Measurements from ENCODE around the gene ANKLE1.

DNA sequence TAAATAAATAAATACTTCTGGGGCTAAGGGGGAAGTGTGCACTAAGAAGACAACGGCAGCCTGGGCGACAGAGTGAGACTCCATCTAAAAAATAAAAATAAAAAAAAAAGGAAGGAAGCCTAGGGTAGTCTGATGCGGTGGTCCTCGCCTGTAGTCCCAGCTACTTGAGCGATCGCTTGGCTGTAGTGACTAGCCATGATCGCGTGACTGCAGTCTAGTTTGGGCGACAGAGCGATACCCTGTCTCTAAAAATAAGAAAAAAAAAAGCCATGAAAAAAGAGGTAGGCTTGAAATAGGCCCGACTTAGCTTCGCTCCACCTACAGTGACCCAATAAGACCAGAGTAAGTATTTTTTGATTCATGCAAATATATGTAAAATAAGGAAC, 15.1 kb upstream of the ANKLE1 start:
- TF ChIP-seq FOXP2 (optimal IDR thresholded peaks at IDR 0.05; ENCODE audit: borderline replicate concordance, extremely low read depth, extremely low read length, insufficient read depth) (no peak), POLR2AphosphoS5 (IDR thresholded peaks at IDR 0.05; ENCODE audit: low read depth, low read length) (no peak), TAF1 (IDR thresholded peaks at IDR 0.05; ENCODE audit: borderline replicate concordance, insufficient read depth, low read length) (no peak)
